ENCODE measurements around the gene ISLR. TPM values are rescaled to one million over a fixed set of nuclear protein-coding genes. Genes with fewer than 3 reads are reported as not detected.

The ISLR gene, protein sequence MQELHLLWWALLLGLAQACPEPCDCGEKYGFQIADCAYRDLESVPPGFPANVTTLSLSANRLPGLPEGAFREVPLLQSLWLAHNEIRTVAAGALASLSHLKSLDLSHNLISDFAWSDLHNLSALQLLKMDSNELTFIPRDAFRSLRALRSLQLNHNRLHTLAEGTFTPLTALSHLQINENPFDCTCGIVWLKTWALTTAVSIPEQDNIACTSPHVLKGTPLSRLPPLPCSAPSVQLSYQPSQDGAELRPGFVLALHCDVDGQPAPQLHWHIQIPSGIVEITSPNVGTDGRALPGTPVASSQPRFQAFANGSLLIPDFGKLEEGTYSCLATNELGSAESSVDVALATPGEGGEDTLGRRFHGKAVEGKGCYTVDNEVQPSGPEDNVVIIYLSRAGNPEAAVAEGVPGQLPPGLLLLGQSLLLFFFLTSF
- polyA plus RNA-seq (2013, experiment 1 of 2), result 4.7 TPM
- polyA plus RNA-seq (2013, experiment 2 of 2), result 3.5 TPM

DNA sequence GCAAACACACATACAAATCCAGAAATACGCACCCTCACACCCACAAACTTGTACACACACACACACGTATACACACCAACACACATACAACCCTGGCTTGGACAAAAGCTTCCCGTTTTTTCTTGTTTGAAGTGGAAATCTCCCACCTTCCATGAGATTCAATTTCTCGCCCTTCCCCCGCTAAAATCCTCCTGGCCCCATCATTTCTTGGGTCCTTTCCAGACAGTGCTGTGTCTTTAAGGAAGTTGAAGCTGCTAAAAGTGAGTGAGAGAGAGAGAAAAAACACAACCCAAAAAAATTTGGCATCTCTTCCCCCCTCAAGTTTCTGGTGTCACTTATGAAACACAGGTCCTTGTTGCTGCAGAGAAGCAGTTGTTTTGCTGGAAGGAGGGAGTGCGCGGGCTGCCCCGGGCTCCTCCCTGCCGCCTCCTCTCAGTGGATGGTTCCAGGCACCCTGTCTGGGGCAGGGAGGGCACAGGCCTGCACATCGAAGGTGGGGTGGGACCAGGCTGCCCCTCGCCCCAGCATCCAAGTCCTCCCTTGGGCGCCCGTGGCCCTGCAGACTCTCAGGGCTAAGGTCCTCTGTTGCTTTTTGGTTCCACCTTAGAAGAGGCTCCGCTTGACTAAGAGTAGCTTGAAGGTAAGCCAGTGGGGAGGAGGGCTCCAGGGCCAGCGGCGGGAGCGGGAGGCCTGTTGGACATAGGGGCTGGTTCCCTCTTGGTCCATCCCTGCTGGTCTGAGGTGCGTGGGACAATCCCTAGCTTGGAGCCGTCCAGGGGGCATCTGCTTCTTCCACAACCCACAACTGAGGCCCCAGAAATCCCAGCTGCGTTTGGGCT lies at the start of gene ISLR:
Gene ISLR, plus strand, starts transcription at position 331 of the 839 bp plus-strand sequence. CDS start 1,149 bp downstream, outside the sequence.
- Histone ChIP-seq H3K4me1 (ENCODE audit: control insufficient read depth, insufficient read depth, low read depth, low read length) (peaks cover 63% of the 10 kb centered on the region), H3K4me2 (ENCODE audit: low read length, poor library complexity, severe bottlenecking) (no peak within 1 kb of the TSS), H3K79me1 (replicated peaks; ENCODE audit: low read length, poor library complexity, severe bottlenecking) (no peaks in the 10 kb centered on the region), H3K36me3 (ENCODE audit: control insufficient read depth in 1 of 2, insufficient read depth in 2 of 2, low read depth in 1 of 2, low read length in 2 of 2) (peaks cover 5 to 14% of the 10 kb centered on the region in 2 experiments), H2BK12ac (ENCODE audit: low read length in 2 of 2) (peak within 1 kb of the TSS in 1 of 2 experiments; percentile 59), H2AFZ (ENCODE audit: low read depth, low read length) (no peak within 1 kb of the TSS), H2BK5ac (ENCODE audit: low read depth, low read length, poor library complexity, severe bottlenecking) (peak within 1 kb of the TSS; percentile 12), H4K91ac (ENCODE audit: low read length) (peak within 1 kb of the TSS; percentile 62), H4K8ac (ENCODE audit: low read length) (peak within 1 kb of the TSS; percentile 82), H3K27me3 (ENCODE audit: control insufficient read depth in 1 of 2, insufficient read depth in 1 of 2, low read length in 2 of 2) (peaks cover 4 to 7% of the 10 kb centered on the region in 2 experiments), H3K14ac (ENCODE audit: low read length in 2 of 2) (peak within 1 kb of the TSS in 1 of 2 experiments; percentile 49), H3K23ac (ENCODE audit: low read length in 2 of 2) (no peak within 1 kb of the TSS), H3K4ac (ENCODE audit: low read depth in 1 of 2, low read length in 2 of 2) (peak within 1 kb of the TSS in 1 of 2 experiments; percentile 81), H3K4me3 (ENCODE audit: insufficient read depth in 1 of 2, low read depth in 1 of 2, low read length in 2 of 2) (peak within 1 kb of the TSS in 1 of 2 experiments; percentile 84), H2BK120ac (ENCODE audit: low read depth, low read length) (no peak within 1 kb of the TSS), H2AK5ac (ENCODE audit: low read length, severe bottlenecking) (peak within 1 kb of the TSS; percentile 36), H3K27ac (ENCODE audit: low read length, poor library complexity, severe bottlenecking) (peak within 1 kb of the TSS; percentile 34), H2BK15ac (ENCODE audit: low read depth, poor library complexity, severe bottlenecking) (peak within 1 kb of the TSS; percentile 19), H3K9me3 (ENCODE audit: control insufficient read depth, low read length) (no peaks in the 10 kb centered on the region), H3K9ac (ENCODE audit: low read length) (peak within 1 kb of the TSS; percentile 90), H3K18ac (ENCODE audit: low read depth in 1 of 2, low read length in 2 of 2) (peak within 1 kb of the TSS; percentile 34 to 67)
- peak; percentile 24 for DNase-seq
- 52% methylated on average over 18 of the region's 20 CpGs for WGBS

DNA sequence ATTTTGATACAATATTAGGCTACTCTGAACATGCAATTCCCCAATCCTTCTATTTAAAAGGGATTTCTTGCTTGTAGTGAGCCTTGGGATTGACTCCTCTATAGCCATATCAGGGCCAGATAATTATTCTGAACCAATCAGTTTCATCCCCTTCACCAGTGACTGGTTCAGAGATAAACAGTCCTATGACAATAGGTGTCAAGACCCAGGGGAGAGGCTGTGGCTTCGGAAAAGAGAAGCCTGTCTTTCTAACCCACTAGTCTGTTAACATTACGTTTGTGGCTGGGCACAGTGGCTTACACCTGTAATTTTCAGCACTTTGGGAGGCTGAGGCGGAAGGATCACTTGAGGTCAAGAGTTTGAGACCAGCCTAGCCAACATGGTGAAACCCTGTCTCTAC lies 49.3 kb upstream of the ISLR start:
- no peak overlapping the region for H3K4me3 ChIP-seq (ENCODE audit: insufficient read depth in 1 of 2, low read depth in 1 of 2, low read length in 2 of 2)
- no peak overlapping the region for H3K4ac ChIP-seq (ENCODE audit: low read depth in 1 of 2, low read length in 2 of 2)
- H3K4me1 ChIP-seq (ENCODE audit: control insufficient read depth, insufficient read depth, low read depth, low read length), result peaks cover 17% of the 10 kb centered on the region
- H3K9ac ChIP-seq (ENCODE audit: low read length), result no peak overlapping the region
- H4K91ac ChIP-seq (ENCODE audit: low read length), result no peak overlapping the region
- H2AK5ac ChIP-seq (ENCODE audit: low read length, severe bottlenecking), result no peak overlapping the region
- no peak overlapping the region for H3K18ac ChIP-seq (ENCODE audit: low read depth in 1 of 2, low read length in 2 of 2)
- 61% methylated on average over 3 of the region's 3 CpGs for WGBS
- peaks cover 75 to 80% of the 10 kb centered on the region in 2 experiments for H3K27me3 ChIP-seq (ENCODE audit: control insufficient read depth in 1 of 2, insufficient read depth in 1 of 2, low read length in 2 of 2)
- no peak overlapping the region for H3K4me2 ChIP-seq (ENCODE audit: low read length, poor library complexity, severe bottlenecking)
- no peaks in the 10 kb centered on the region for H3K36me3 ChIP-seq (ENCODE audit: control insufficient read depth in 1 of 2, insufficient read depth in 2 of 2, low read depth in 1 of 2, low read length in 2 of 2)
- no peak overlapping the region for H4K8ac ChIP-seq (ENCODE audit: low read length)
- H3K79me1 ChIP-seq (replicated peaks; ENCODE audit: low read length, poor library complexity, severe bottlenecking), result no peaks in the 10 kb centered on the region
- H2BK15ac ChIP-seq (ENCODE audit: low read depth, poor library complexity, severe bottlenecking), result no peak overlapping the region
- H3K27ac ChIP-seq (ENCODE audit: low read length, poor library complexity, severe bottlenecking), result no peak overlapping the region
- H2BK120ac ChIP-seq (ENCODE audit: low read depth, low read length), result no peak overlapping the region
- H2BK12ac ChIP-seq (ENCODE audit: low read length in 2 of 2), result no peak overlapping the region
- H2AFZ ChIP-seq (ENCODE audit: low read depth, low read length), result no peak overlapping the region
- DNase-seq, result no peak
- no peak overlapping the region for H3K23ac ChIP-seq (ENCODE audit: low read length in 2 of 2)
- no peak overlapping the region for H2BK5ac ChIP-seq (ENCODE audit: low read depth, low read length, poor library complexity, severe bottlenecking)
- no peaks in the 10 kb centered on the region for H3K9me3 ChIP-seq (ENCODE audit: control insufficient read depth, low read length)
- H3K14ac ChIP-seq (ENCODE audit: low read length in 2 of 2), result no peak overlapping the region

DNA sequence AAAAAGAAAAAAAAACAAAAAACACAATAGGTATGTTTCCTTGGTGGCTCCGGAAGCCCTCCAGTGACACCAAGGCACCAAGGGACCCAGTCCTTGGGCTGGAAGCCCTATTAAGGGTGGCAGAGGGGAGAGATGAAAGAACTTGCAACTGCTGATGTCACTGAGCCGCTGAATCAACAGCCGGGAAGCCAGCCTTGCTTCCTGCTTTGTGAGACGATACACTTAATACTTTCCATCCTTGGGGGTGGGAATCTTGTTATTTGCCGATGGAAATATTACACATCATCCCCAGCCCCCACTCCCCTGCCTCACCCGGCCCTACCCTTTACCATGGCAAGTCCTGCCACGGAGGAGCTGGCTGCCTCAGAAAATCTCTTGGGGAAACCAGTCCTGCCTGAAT lies 48.8 kb upstream of the ISLR start:
- Histone ChIP-seq H3K23ac (ENCODE audit: low read length in 2 of 2) (no peak overlapping the region), H3K27ac (ENCODE audit: low read length, poor library complexity, severe bottlenecking) (no peak overlapping the region), H3K4me1 (ENCODE audit: control insufficient read depth, insufficient read depth, low read depth, low read length) (peaks cover 23% of the 10 kb centered on the region), H3K36me3 (ENCODE audit: control insufficient read depth in 1 of 2, insufficient read depth in 2 of 2, low read depth in 1 of 2, low read length in 2 of 2) (no peaks in the 10 kb centered on the region), H3K9me3 (ENCODE audit: control insufficient read depth, low read length) (no peaks in the 10 kb centered on the region), H3K4me2 (ENCODE audit: low read length, poor library complexity, severe bottlenecking) (no peak overlapping the region), H2BK120ac (ENCODE audit: low read depth, low read length) (no peak overlapping the region), H3K79me1 (replicated peaks; ENCODE audit: low read length, poor library complexity, severe bottlenecking) (no peaks in the 10 kb centered on the region), H2AK5ac (ENCODE audit: low read length, severe bottlenecking) (no peak overlapping the region), H3K9ac (ENCODE audit: low read length) (no peak overlapping the region), H3K27me3 (ENCODE audit: control insufficient read depth in 1 of 2, insufficient read depth in 1 of 2, low read length in 2 of 2) (peaks cover 79 to 83% of the 10 kb centered on the region in 2 experiments), H2AFZ (ENCODE audit: low read depth, low read length) (no peak overlapping the region), H2BK5ac (ENCODE audit: low read depth, low read length, poor library complexity, severe bottlenecking) (no peak overlapping the region), H4K8ac (ENCODE audit: low read length) (no peak overlapping the region), H2BK12ac (ENCODE audit: low read length in 2 of 2) (no peak overlapping the region), H3K4me3 (ENCODE audit: insufficient read depth in 1 of 2, low read depth in 1 of 2, low read length in 2 of 2) (no peak overlapping the region), H3K4ac (ENCODE audit: low read depth in 1 of 2, low read length in 2 of 2) (no peak overlapping the region), H3K18ac (ENCODE audit: low read depth in 1 of 2, low read length in 2 of 2) (no peak overlapping the region), H4K91ac (ENCODE audit: low read length) (no peak overlapping the region), H2BK15ac (ENCODE audit: low read depth, poor library complexity, severe bottlenecking) (no peak overlapping the region), H3K14ac (ENCODE audit: low read length in 2 of 2) (no peak overlapping the region)
- WGBS, result 88% methylated on average over 6 of the region's 7 CpGs
- DNase-seq, result no peak
